ENCODE measurements around the gene NCK1.

DNA sequence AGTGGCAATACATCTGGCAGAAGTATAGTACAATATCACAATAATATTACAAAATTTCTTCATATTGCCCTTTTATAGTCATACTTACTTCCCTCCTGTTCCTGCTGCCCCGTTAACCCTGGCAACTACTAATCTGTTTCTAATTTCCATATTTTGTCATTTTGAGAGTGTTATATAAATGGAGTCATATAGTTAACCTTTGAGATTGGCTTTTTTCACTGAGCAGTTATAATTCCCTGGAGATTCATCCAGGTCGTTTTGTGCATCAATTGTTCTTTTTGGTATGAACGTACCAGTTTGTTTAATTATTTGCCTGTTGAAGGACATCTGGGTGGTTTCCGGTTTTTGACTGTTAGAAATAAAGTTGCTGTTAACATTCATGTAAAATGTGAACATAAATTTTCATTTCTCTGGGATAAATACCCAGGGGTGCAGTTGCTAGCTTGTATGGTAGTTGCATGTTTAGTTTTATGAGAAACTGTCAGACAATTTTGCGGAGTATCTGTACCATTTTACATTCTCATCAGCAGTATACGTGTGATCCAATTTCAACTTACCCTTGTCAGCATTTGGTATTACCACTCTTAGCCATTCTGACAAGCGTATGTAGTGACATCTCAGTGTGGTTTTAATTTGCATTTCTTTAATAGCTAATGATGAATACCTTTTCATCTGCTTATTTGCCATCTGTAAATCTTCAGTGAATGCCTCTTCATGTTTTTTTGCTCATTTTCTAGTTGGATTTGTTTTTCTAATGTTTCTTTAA, 63.6 kb downstream of the NCK1 start:
- TF ChIP-seq BHLHE40 (IDR thresholded peaks at IDR 0.05; ENCODE audit: low read length) = no peak
- TF ChIP-seq, protein P1, sequence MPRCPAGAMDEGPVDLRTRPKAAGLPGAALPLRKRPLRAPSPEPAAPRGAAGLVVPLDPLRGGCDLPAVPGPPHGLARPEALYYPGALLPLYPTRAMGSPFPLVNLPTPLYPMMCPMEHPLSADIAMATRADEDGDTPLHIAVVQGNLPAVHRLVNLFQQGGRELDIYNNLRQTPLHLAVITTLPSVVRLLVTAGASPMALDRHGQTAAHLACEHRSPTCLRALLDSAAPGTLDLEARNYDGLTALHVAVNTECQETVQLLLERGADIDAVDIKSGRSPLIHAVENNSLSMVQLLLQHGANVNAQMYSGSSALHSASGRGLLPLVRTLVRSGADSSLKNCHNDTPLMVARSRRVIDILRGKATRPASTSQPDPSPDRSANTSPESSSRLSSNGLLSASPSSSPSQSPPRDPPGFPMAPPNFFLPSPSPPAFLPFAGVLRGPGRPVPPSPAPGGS (CRISPR knock-in tag; IDR thresholded peaks at IDR 0.05) = no peak
